GM19239 (cell line): ENCODE data around the gene FAXC.
A peak's percentile ranks its signal among the peaks of the same experiment; 100 is the strongest.
"Not testable (repeated sequence)": the region's sequence is repeated elsewhere in the genome, so short reads cannot be mapped to it uniquely, and the experiment has no call there.

ENCODE experiments used
- DNase-seq: peaks from one replicate; pipeline ENCODE4 v3.0.0; 2011; ENCODE audit warnings: low spot score; ENCODE audit not compliant: insufficient read length
- FAIRE-seq: peaks from 2 replicates; lab custom pipeline; 2011; peaks lifted over from hg19 to GRCh38; lab: Jason Lieb, UNC

The FAXC gene

DNA sequence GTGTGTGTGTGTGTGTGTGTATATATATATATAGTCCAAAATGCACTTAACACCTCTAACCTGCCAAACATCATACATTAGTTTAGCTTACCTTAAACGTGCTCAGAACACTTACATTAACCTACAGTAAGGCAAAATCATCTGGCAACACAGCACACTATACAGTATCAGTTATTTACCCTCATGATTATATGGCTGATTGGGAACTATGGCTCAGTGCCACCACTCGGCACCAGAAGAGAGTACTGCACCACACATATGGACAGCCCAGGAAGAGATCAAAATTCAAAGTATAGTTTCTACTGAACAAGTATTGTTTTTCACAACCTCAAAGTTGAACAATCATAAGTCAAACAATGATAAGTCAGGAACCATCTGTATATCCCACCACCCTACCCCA, 59.8 kb downstream of the FAXC start:
- DNase-seq (no peak), FAIRE-seq (no peak)

DNA sequence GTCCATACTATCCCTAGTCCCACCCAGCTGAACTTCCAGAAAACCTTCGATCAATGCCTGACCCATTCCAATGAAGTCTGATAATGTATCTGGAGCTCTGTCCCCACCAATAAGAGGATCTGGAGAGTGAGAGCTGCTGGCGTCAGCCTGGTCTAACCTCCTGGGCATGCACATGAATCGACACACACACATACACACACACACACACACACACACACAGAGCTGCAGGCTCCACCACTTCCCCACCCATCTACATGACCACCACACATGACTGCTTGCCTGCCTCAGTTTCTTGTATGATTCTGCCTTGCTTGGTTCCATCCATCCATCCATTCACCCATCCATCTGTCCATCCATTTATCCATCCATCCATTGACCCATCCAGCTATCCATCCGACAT, 60.8 kb downstream of the FAXC start:
- DNase-seq, result no peak
- FAIRE-seq, result no peak

DNA sequence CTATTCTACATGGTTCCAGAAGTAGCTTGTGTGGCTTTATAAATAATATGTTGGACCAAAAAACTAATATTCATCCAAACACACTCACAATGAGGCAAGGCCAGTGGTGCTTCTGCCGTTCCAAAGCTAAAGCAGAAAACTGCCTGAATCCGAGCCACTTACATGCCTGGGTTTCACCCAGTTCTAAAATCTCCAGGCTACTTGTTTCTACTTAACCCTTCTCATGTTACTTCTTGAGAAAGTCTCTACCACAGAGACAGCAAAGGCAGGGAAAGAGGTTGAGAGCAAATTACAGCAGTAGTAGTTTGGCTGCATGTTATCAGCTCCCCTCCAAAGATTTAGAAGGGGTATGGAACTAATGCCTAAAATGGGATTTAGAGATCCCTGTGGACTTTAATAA, 62.0 kb downstream of the FAXC start:
- DNase-seq (no peak), FAIRE-seq (no peak)

DNA sequence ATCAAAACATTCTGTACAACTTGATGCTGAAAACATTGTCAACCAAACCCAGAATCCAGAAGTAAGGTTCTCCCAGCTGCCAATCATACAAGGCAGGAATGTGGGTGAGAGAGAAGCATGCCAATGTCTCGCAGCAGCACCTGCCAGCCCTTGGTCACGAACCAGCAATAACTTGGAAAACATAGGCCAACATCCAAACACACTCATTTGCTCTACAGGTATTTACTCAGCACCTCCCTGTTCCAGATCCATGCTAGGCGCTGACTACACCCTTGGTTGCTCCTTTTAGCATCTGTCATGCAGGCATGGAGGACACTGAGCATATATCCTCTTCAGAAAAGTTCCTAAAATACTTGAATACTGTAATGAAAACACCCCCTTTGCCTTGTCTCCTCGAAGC, 63.6 kb downstream of the FAXC start:
- DNase-seq (no peak), FAIRE-seq (no peak)

DNA sequence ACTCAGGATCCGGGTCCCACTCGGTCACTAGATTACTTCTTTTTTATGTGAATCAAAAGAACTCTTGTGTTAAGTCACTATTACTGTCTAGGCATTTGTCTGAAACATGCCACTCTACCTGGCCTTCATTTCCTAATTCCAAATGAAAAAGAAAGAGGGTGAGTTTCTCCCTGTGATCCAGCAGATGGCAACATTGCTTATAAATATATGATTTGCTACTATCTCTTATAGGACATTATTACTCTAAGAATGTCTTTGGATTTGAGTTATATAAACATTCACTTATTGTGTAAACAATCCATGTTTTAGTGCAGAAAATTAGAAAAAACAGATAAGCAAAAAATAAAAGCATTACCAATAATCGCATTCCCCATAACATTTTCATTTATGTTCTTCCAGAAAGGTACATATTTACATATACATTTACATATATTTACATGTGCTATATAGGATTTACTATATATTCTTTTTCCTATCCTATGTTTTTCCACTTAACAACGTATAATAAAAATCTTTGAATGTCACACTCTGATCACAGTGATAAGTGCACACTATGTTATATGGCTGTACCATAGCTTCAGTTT, 66.9 kb downstream of the FAXC start:
- FAIRE-seq (no peak), DNase-seq (no peak)

DNA sequence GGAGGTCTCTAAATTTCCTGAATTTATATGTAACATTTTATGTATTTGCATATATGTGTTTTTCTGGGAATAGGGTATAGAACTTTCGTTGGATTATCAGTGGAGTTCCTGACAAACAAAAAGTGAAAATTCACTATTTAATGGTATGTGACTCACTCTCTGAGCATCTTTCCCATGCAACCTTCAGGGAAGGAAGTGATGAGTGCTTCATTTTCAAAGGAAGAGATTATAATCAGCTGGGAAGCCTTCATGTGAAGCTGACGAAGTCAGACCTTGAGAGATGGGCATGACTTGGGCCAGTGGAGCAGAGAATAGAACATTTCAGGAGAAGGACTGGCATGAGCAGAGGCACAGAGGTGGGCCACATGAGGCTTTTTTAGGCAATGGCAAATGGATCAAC, 72.7 kb downstream of the FAXC start:
- no peak for FAIRE-seq
- no peak for DNase-seq

DNA sequence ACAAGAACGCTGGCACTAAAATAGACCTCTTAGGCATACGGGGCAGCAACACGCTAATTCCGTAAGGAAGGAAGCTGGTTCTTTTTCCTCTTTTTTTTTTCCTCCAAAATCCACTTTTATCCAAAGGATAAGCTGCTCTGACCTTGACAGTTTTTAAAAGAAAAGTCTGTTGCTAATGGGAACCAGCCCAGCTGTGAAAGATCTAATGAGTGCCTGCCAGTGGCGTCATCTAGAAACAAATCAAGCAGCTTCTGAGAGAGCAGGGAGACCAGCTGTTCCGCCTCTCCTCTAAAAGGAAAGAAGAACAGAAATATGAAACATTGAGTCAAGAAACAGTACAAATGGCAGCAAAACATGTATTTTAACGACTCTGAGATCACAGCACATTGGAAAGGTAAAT, 78.6 kb downstream of the FAXC start:
- FAIRE-seq (no peak), DNase-seq (no peak)

DNA sequence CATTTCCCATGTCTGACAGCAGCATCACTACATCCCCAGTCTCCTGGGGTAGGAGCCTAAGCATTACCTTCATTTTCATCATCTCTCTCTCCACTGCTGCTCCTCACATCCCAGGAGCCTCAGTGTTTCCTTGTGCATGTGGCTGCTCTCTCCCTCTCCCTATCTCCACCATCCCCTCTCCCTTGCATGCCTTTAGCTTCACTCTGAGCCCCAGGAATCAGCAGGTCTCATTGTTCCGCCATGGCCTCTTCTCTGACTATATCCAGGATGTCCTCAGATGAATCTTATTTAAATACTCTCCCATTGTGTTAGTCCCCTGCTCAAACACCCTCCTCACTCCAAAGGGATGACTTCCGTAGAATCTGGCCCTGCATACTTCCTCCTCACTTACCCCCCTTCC, 79.4 kb downstream of the FAXC start:
- DNase-seq (no peak), FAIRE-seq (no peak)

DNA sequence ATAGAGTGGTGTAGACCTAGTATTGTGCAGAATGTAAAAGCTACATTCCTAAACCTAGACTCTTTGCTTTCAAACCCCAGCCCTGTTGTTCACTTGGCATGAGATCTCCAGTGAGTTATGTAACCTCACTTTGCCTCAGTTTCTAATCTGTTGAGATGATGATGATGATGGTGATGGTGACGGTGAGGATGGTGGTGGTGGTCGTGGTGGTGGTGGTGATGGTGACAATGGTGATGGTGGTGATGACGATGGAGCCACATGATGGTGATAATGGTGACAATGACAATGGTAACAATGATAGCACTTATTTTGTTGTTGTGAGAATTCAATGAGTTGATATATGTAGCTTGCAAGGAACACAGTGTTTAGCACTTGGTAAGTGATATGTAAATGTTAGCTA, 80.3 kb downstream of the FAXC start:
- no peak for FAIRE-seq
- no peak for DNase-seq

DNA sequence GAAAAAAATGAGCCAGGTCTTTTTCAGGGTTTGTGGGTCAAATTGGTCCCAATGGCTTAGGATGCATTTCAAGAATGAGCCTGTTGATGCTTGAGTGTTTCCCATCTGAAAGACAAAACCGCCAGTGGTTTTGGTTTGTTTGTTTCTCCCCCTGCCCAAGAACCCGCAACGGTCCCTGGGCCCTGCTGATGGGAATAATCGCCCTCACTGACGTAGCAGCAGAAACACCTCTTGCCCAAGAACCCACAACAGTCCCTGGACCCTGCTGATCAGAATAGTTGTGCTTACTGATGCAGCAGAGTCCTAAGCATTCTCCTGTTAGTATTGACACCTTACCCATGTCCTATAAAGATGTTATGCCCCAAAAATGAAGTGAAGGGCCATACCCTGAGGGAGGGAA, 82.5 kb downstream of the FAXC start:
- FAIRE-seq, result not testable (repeated sequence)

DNA sequence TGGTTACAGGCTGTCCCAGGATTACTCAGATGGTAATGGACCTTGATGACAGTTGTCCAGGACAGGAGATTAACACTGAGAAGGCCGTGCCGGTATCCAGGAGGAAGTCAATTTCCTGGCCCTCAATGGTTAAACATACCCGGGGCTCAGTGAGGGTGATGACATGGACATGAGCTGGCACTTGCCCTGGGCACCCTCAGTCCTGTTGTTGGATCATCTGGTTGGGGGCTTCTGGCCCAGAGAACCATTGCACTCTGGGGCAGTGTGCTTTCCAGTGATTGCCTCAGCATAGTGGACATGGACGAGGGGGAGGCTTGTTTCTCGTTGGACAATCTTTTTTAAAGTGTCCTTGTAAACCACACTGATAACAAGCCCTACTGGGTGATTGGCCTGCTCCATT, 84.0 kb downstream of the FAXC start:
- not testable (repeated sequence) for FAIRE-seq, DNase-seq

More for the DNA sequence above, 82.5 kb downstream of the FAXC start:
- not testable (repeated sequence) for DNase-seq

DNA sequence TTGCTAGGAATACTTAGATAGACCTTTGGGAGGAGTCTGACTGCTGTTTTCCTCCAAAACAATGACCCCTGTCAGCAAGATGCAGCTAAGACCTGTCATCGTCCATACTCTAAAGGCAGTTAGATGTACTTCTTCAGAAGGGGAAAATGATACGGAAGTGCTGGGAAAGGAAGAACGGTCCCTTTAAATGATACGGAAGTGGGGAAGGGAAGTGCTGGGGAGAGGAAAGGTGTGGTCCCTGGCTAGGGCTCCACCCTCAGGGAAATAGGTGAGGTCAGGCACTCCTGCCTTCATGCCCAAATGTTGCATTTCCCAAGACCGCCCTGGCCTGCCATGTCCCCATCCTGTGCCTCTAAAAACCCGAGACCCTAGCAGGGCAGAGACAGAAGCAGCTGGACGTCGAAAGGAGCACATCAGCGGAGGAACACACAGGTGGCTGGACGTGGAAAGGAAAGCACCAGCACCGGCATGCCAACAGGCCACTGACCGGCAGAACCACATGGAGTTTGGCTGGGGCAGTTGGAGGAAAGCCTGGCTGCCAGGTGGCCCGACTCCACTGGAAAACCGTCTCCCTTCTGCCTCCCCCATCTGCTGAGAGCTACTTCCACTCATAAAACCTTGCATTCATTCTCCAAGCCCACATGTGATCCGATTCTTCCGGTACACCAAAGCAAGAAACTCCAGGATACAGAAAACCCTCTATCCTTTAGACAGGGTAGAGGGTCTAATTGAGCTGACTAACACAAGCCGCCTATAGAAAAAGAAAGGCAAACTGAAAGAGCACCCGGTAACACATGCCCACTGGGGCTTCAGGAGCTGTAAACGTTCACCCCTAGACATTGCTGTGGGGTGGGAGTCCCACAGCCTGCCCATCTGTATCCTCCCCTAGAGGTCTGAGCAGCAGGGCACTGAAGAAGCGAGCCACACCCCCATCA, 94.6 kb downstream of the FAXC start:
- FAIRE-seq (no peak), DNase-seq (no peak)

DNA sequence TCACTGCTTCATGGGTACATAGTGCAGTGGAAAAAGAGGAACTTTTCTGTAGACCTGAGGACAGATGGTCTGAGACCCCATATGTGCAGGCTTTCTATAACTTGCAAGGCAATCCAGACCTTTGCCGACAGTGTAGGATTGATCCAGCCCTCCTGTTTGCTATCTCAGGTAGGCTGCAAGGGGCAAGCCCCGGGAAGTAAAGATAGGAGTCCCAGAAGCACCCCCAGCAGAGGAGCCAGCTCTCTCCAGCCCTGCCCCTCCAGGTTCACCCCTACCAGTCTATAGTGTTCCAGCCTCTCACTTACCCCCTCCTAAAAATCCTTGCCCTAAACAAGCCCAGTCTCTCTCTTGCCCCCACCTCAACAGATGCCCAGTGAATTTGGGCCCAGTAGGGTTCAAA, 96.2 kb downstream of the FAXC start:
- FAIRE-seq (no peak), DNase-seq (no peak)

DNA sequence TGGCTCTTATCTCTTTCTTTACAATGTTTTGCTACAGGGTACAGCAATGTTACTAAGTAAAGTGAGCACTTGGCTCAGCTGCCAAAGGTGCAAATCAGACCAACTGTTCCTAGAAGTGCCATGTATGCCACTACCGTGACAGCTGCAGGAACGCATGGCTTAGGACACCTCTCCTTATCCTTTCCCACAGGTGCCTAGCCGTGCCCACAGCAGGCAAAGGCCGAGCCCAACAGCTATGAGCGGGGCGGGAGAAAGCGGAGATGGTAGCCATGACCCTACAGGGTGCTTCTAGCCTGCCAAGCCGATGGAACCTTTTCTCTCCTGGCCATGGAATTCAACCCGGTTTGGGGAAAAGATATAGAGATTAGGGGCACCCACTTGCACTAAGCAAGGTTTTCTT, 97.1 kb downstream of the FAXC start:
- DNase-seq (no peak), FAIRE-seq (no peak)

DNA sequence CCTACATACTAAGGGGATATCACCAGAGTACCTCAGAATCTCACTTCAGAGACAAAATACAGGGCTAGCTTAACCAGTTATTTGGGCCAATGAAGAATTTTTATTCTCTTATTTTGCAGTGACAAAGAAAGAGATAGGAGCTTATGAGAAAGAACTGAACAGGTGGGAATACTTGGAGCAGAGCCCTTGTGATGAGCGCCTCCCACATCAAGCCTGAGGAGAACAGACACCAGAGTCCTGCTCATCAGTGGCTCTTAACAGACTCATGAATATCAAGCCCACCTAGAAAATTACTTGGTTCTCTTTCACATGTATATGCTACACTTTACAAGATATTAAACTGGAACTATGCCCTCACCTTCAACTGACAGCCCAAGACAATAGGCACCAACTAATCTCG, 99.0 kb downstream of the FAXC start:
- DNase-seq, result no peak
- FAIRE-seq, result no peak

DNA sequence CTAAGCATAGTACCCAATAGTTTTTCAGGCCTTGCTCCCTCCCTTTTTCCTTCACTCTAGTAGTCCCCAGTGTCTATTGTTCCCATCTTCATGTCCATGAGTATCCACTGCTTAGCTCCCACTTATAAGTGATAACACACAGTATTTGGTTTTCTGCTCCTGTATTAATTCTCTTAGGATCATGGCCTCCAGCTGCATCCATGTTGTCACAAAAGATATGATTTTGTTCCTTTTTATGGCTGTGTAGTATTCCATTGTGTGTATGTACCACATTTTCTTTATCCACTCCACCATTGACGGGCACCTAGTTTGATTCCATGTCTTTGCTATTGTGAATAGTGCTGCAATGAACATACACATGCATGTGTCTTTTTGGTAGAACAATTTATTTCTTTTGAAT, 102.9 kb downstream of the FAXC start:
- DNase-seq (no peak), FAIRE-seq (no peak)

DNA sequence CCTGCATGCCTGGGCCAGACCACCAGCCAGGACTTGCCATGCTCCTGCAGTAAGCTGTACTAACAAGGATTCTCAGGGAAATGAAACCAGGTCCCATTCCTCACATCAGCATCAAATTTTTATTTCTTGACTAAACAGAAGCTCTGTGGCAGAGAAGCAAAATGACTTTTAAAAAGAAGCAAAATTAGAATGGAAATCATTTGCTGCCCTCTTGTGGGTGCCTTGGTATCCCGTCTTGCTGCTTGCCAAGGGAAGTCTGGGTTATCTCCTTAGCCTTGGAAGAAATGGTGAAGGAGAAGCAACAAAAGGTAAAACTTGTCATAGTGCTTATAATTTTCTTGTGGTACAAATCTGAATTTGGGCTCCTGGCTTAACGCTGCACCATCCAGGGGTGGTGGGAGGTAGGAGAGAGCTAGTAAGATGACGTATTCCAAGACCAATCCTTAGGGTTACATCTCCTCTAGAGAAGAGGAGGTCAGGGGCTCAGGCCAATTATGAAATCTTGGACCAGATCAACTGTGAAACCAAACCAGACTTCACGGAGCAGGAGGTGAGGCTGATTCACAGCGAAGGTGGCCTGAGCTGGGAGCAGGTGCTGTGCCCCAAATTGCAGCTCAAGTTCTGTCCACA, 107.5 kb downstream of the FAXC start:
- FAIRE-seq, result peak; percentile 47
- no peak for DNase-seq

DNA sequence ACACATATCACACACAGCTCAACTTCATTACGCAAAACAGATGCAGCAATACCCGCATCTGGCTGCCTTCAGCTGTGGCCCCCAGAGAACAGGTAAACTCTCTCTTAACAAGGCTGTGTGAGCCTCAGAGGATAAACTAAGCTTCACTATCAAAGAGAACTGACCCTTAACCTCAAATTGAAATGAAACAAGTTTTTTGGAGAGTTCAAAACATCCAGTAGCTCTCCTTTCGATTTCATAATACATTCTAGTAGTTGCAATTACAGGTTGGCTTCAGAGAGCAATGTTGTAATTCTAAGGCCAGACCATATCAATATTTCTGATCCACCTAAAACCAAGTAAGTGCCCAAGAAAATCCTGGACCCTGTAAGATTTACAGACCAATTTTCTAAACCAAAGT, 113.5 kb downstream of the FAXC start:
- FAIRE-seq, result no peak

DNA sequence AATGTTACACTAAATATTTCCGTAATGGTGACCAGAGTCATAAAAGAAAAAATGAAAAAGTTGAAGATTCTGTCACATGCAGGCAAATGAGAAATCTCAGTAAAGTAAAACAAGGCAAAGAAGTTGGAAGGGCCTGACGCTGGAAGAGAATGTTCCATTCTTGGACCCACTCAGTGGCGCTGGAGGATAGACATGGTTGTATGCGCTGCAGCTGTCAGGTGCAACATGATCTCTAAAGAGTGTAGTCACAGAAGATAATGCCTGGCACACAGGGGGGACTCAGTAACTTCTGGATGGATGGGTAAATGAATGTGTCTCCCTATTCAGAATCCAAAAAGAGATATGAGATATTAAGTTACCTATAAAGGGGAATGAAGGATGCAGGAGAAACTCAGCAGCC, 116.3 kb downstream of the FAXC start:
- FAIRE-seq, result no peak

More for the DNA sequence above, 113.5 kb downstream of the FAXC start:
- no peak for DNase-seq

DNA sequence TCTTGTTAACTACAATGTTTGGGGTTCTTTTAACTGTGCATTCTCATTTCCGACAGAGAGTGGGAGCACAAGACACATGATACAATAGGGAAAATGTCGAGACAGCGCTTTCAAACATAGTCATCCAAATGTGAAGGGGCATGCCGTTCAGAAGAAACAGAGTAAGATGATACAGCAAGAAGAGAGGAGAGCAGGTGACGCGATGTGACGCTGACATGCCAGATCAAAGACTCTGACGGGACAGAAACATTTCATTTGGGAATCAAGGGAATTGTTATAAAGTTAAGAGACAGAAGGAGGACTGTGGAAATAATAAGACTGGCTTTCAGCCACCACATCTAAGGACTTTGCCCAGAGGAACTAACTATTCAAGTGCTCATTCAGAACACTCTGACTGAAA, 117.4 kb downstream of the FAXC start:
- FAIRE-seq (no peak), DNase-seq (no peak)

More for the DNA sequence above, 116.3 kb downstream of the FAXC start:
- no peak for DNase-seq

DNA sequence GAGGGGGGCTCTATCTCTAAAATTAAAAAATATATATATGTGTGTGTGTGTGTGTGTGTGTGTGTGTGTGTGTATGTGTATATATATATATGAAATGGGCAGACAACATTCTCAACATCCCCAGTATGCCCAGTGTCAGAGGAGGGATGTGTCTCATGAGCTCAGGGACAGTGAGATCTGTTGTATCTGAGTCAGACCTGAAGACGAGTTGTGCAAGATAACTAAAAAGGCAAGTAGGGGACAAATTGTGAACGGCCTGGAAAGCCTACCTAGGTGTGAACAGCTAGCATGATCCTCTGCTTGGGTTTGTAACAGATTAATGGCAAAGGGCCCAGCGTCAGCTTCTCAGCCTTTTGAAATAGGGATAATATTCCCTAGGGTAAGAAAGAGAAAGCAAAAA, 124.3 kb downstream of the FAXC start:
- DNase-seq (no peak), FAIRE-seq (no peak)
